ENCODE measurements around the gene HLX. TPM values are rescaled to one million over a fixed set of nuclear protein-coding genes. Genes with fewer than 3 reads are reported as not detected.

The HLX gene
- total RNA-seq, 1 donor, result 7.6 TPM

- Histone ChIP-seq H3K27me3 (ENCODE audit: insufficient read depth, low read length) (no peaks in the 10 kb centered on the region), H3K9me3 (ENCODE audit: low read depth, low read length) (no peaks in the 10 kb centered on the region), H3K4me3 (ENCODE audit: low read length) (no peak overlapping the region), H3K4me1 (ENCODE audit: insufficient read depth, low read length) (no peaks in the 10 kb centered on the region)
These were observed 22.6 kb downstream of the HLX start for GRCh38 chr1:220901881-220902280.

GRCh38 chr1:220902916-220903315 lies 23.7 kb downstream of the HLX start:
- no peaks in the 10 kb centered on the region for H3K4me1 ChIP-seq (ENCODE audit: insufficient read depth, low read length)
- no peaks in the 10 kb centered on the region for H3K9me3 ChIP-seq (ENCODE audit: low read depth, low read length)

GRCh38 chr1:220904876-220905275 lies 25.6 kb downstream of the HLX start:
- Histone ChIP-seq H3K27me3 (ENCODE audit: insufficient read depth, low read length) (no peaks in the 10 kb centered on the region), H3K4me1 (ENCODE audit: insufficient read depth, low read length) (no peaks in the 10 kb centered on the region), H3K9me3 (ENCODE audit: low read depth, low read length) (no peaks in the 10 kb centered on the region), H3K4me3 (ENCODE audit: low read length) (no peak overlapping the region)

More at GRCh38 chr1:220902916-220903315, 23.7 kb downstream of the HLX start:
- H3K27me3 ChIP-seq (ENCODE audit: insufficient read depth, low read length), result no peaks in the 10 kb centered on the region
- H3K4me3 ChIP-seq (ENCODE audit: low read length), result no peak overlapping the region

GRCh38 chr1:220905650-220906560 lies 26.7 kb downstream of the HLX start:
- no peaks in the 10 kb centered on the region for H3K9me3 ChIP-seq (ENCODE audit: low read depth, low read length)
- no peak overlapping the region for H3K4me3 ChIP-seq (ENCODE audit: low read length)
- H3K27me3 ChIP-seq (ENCODE audit: insufficient read depth, low read length), result no peaks in the 10 kb centered on the region
- no peaks in the 10 kb centered on the region for H3K4me1 ChIP-seq (ENCODE audit: insufficient read depth, low read length)

GRCh38 chr1:220906561-220907334 lies 27.5 kb downstream of the HLX start:
- Histone ChIP-seq H3K4me1 (ENCODE audit: insufficient read depth, low read length) (no peaks in the 10 kb centered on the region), H3K4me3 (ENCODE audit: low read length) (no peak overlapping the region), H3K9me3 (ENCODE audit: low read depth, low read length) (no peaks in the 10 kb centered on the region), H3K27me3 (ENCODE audit: insufficient read depth, low read length) (no peaks in the 10 kb centered on the region)

- Histone ChIP-seq H3K4me3 (ENCODE audit: low read length) (no peak overlapping the region), H3K9me3 (ENCODE audit: low read depth, low read length) (no peaks in the 10 kb centered on the region), H3K27me3 (ENCODE audit: insufficient read depth, low read length) (no peaks in the 10 kb centered on the region), H3K4me1 (ENCODE audit: insufficient read depth, low read length) (no peaks in the 10 kb centered on the region)
These were observed 29.5 kb downstream of the HLX start for GRCh38 chr1:220908757-220909156.

- Histone ChIP-seq H3K27me3 (ENCODE audit: insufficient read depth, low read length) (no peaks in the 10 kb centered on the region), H3K9me3 (ENCODE audit: low read depth, low read length) (no peaks in the 10 kb centered on the region), H3K4me1 (ENCODE audit: insufficient read depth, low read length) (peaks cover 10% of the 10 kb centered on the region), H3K4me3 (ENCODE audit: low read length) (no peak overlapping the region)
These were observed 30.8 kb downstream of the HLX start for GRCh38 chr1:220910021-220910420.

GRCh38 chr1:220914283-220915116 lies 35.3 kb downstream of the HLX start:
- Histone ChIP-seq H3K4me1 (ENCODE audit: insufficient read depth, low read length) (peaks cover 17% of the 10 kb centered on the region), H3K9me3 (ENCODE audit: low read depth, low read length) (no peaks in the 10 kb centered on the region), H3K4me3 (ENCODE audit: low read length) (no peak overlapping the region), H3K27me3 (ENCODE audit: insufficient read depth, low read length) (no peaks in the 10 kb centered on the region)

GRCh38 chr1:220915117-220915440 lies 35.8 kb downstream of the HLX start:
- no peaks in the 10 kb centered on the region for H3K9me3 ChIP-seq (ENCODE audit: low read depth, low read length)
- H3K4me3 ChIP-seq (ENCODE audit: low read length), result no peak overlapping the region

GRCh38 chr1:220915954-220916353 lies 36.7 kb downstream of the HLX start:
- H3K4me3 ChIP-seq (ENCODE audit: low read length), result no peak overlapping the region
- no peaks in the 10 kb centered on the region for H3K9me3 ChIP-seq (ENCODE audit: low read depth, low read length)
- H3K27me3 ChIP-seq (ENCODE audit: insufficient read depth, low read length), result no peaks in the 10 kb centered on the region
- peaks cover 17% of the 10 kb centered on the region for H3K4me1 ChIP-seq (ENCODE audit: insufficient read depth, low read length)

More at GRCh38 chr1:220915117-220915440, 35.8 kb downstream of the HLX start:
- Histone ChIP-seq H3K27me3 (ENCODE audit: insufficient read depth, low read length) (no peaks in the 10 kb centered on the region), H3K4me1 (ENCODE audit: insufficient read depth, low read length) (peaks cover 17% of the 10 kb centered on the region)

GRCh38 chr1:220917101-220917500 lies 37.9 kb downstream of the HLX start:
- Histone ChIP-seq H3K27me3 (ENCODE audit: insufficient read depth, low read length) (no peaks in the 10 kb centered on the region), H3K9me3 (ENCODE audit: low read depth, low read length) (no peaks in the 10 kb centered on the region), H3K4me3 (ENCODE audit: low read length) (no peak overlapping the region), H3K4me1 (ENCODE audit: insufficient read depth, low read length) (peaks cover 17% of the 10 kb centered on the region)

GRCh38 chr1:220917535-220918209 lies 38.4 kb downstream of the HLX start:
- Histone ChIP-seq H3K9me3 (ENCODE audit: low read depth, low read length) (no peaks in the 10 kb centered on the region), H3K27me3 (ENCODE audit: insufficient read depth, low read length) (no peaks in the 10 kb centered on the region), H3K4me3 (ENCODE audit: low read length) (no peak overlapping the region), H3K4me1 (ENCODE audit: insufficient read depth, low read length) (peaks cover 17% of the 10 kb centered on the region)

- no peaks in the 10 kb centered on the region for H3K27me3 ChIP-seq (ENCODE audit: insufficient read depth, low read length)
- no peak overlapping the region for H3K4me3 ChIP-seq (ENCODE audit: low read length)
- peaks cover 17% of the 10 kb centered on the region for H3K4me1 ChIP-seq (ENCODE audit: insufficient read depth, low read length)
- no peaks in the 10 kb centered on the region for H3K9me3 ChIP-seq (ENCODE audit: low read depth, low read length)
These were observed 39.2 kb downstream of the HLX start for GRCh38 chr1:220918285-220918951.

- Histone ChIP-seq H3K9me3 (ENCODE audit: low read depth, low read length) (no peaks in the 10 kb centered on the region), H3K27me3 (ENCODE audit: insufficient read depth, low read length) (no peaks in the 10 kb centered on the region), H3K4me1 (ENCODE audit: insufficient read depth, low read length) (no peaks in the 10 kb centered on the region), H3K4me3 (ENCODE audit: low read length) (no peak overlapping the region)
These were observed 41.7 kb downstream of the HLX start for GRCh38 chr1:220920967-220921366.

Data from mononuclear cell (primary cell).